Smooth muscle cell (in vitro differentiated cells): ENCODE measurements around the gene APBA2. TPM values are rescaled to one million over a fixed set of nuclear protein-coding genes. Genes with fewer than 3 reads are reported as not detected.

Experiments used
- DNase-seq: peaks from one replicate; lab custom pipeline; 2025; ENCODE audit not compliant: unreplicated experiment; lab: John Stamatoyannopoulos, UW
- H2AFZ ChIP-seq: fragments of 200-600 bp; sonication (generic); 2 replicates; pipeline ENCODE4 v1.6.0; 2016; ENCODE audit warnings: antibody characterized with exemption, low read depth, mild to moderate bottlenecking
- H3F3A ChIP-seq: fragments of 200-600 bp; sonication (generic); 2 replicates; pipeline ENCODE4 v1.6.0; 2017; ENCODE audit warnings: antibody characterized with exemption, low read depth
- H3K27ac ChIP-seq: fragments of 200-600 bp; sonication (generic); 2 replicates; pipeline ENCODE4 v1.5.1; 2016; ENCODE audit warnings: low read depth, mild to moderate bottlenecking
- H3K27me3 ChIP-seq: fragments of 200-600 bp; sonication (generic); 2 replicates; pipeline ENCODE4 v1.6.1; 2016; ENCODE audit warnings: low read depth, mild to moderate bottlenecking
- H3K36me3 ChIP-seq: fragments of 200-600 bp; sonication (generic); 2 replicates; pipeline ENCODE4 v1.5.1; 2016; ENCODE audit warnings: low read depth
- H3K4me1 ChIP-seq: fragments of 200-600 bp; sonication (generic); 2 replicates; pipeline ENCODE4 v1.5.1; 2016; ENCODE audit warnings: low read depth
- H3K4me2 ChIP-seq: fragments of 200-600 bp; sonication (generic); 2 replicates; pipeline ENCODE4 v1.6.0; 2016; ENCODE audit warnings: mild to moderate bottlenecking
- H3K4me3 ChIP-seq: fragments of 200-600 bp; sonication (generic); 2 replicates; pipeline ENCODE4 v1.5.1; 2016; ENCODE audit warnings: mild to moderate bottlenecking
- H3K79me2 ChIP-seq: fragments of 200-600 bp; sonication (generic); 2 replicates; pipeline ENCODE4 v1.6.0; 2016; ENCODE audit warnings: low read depth, mild to moderate bottlenecking
- H3K9ac ChIP-seq: fragments of 200-600 bp; sonication (generic); 2 replicates; pipeline ENCODE4 v1.6.0; 2016; ENCODE audit warnings: low read depth
- H3K9me3 ChIP-seq: fragments of 200-600 bp; sonication (generic); replicated peaks from 2 replicates; pipeline ENCODE4 v1.5.1; 2016; ENCODE audit warnings: low read depth
- H4K20me1 ChIP-seq: fragments of 200-600 bp; sonication (generic); 2 replicates; pipeline ENCODE4 v1.6.0; 2016; ENCODE audit warnings: low read depth
- CTCF ChIP-seq: fragments of 200-600 bp; sonication (generic); IDR thresholded peaks from 2 replicates; pipeline ENCODE4 v1.5.1; 2017; ENCODE audit warnings: borderline replicate concordance, mild to moderate bottlenecking, antibody characterized with exemption; ENCODE audit not compliant: insufficient read depth, poor library complexity, severe bottlenecking
- WGBS: methylation state at CpG from one replicate; pipeline ENCODE4 v1.1.7; 2016; ENCODE audit warnings: low lambda C conversion rate; 5-methylcytosine and 5-hydroxymethylcytosine counted together
- polyA plus RNA-seq: library from polyadenylated mRNA; unstranded; fragments of >200 nt; fragmentation: Nextera tagmentation; extraction: Ambion mirVana; gene quantifications from 2 replicates; pipeline ENCODE4 v1.2.1, GENCODE V29; 2016
- total RNA-seq: library from RNA; depleted of rRNA; stranded (reverse); fragments of >200 nt; gene quantifications from 2 replicates; pipeline ENCODE4 v1.2.3, GENCODE V29; 2014

APBA2 gene
- total and polyA plus RNA-seq, 2 experiments from 2014 or later = 10.2 to 14.9 TPM

GRCh38 chr15:28904003-28904402 is 18.2 kb downstream of the APBA2 start:
- no peak overlapping the region for H3K4me2 ChIP-seq
- H3K4me3 ChIP-seq = no peak overlapping the region
- no peak for TF ChIP-seq CTCF
- no peaks in the 10 kb centered on the region for H3K27me3 ChIP-seq
- H3K9ac ChIP-seq = no peak overlapping the region
- H3K9me3 ChIP-seq = no peaks in the 10 kb centered on the region
- H3K4me1 ChIP-seq = no peaks in the 10 kb centered on the region
- no peak overlapping the region for H3K27ac ChIP-seq
- H3F3A ChIP-seq = no peaks in the 10 kb centered on the region
- WGBS = 88% methylated on average over 9 of the region's 9 CpGs
- H3K36me3 ChIP-seq = no peaks in the 10 kb centered on the region
- no peak for DNase-seq
- no peaks in the 10 kb centered on the region for H3K79me2 ChIP-seq
- no peak overlapping the region for H2AFZ ChIP-seq
- H4K20me1 ChIP-seq = no peaks in the 10 kb centered on the region

GRCh38 chr15:28904541-28905315 is 19.0 kb downstream of the APBA2 start:
- Histone ChIP-seq H3K27me3 (no peaks in the 10 kb centered on the region), H4K20me1 (no peaks in the 10 kb centered on the region), H3F3A (no peaks in the 10 kb centered on the region), H3K4me3 (no peak overlapping the region), H3K4me1 (no peaks in the 10 kb centered on the region), H3K27ac (no peak overlapping the region), H3K9ac (no peak overlapping the region), H3K36me3 (no peaks in the 10 kb centered on the region), H3K9me3 (no peaks in the 10 kb centered on the region), H3K79me2 (no peaks in the 10 kb centered on the region), H3K4me2 (no peak overlapping the region), H2AFZ (no peak overlapping the region)
- DNase-seq = no peak
- TF ChIP-seq CTCF = no peak
- WGBS = 85% methylated on average over 11 of the region's 11 CpGs

GRCh38 chr15:28907338-28907960 is 21.7 kb downstream of the APBA2 start:
- H3K4me1 ChIP-seq = peaks cover 9% of the 10 kb centered on the region
- no peak overlapping the region for H3K27ac ChIP-seq
- H3K79me2 ChIP-seq = no peaks in the 10 kb centered on the region
- no peaks in the 10 kb centered on the region for H3K36me3 ChIP-seq
- no peaks in the 10 kb centered on the region for H4K20me1 ChIP-seq
- H3K27me3 ChIP-seq = no peaks in the 10 kb centered on the region
- no peaks in the 10 kb centered on the region for H3F3A ChIP-seq
- H2AFZ ChIP-seq = no peak overlapping the region
- no peak for TF ChIP-seq CTCF
- no peak overlapping the region for H3K4me2 ChIP-seq
- no peak for DNase-seq
- WGBS = 93% methylated on average over 11 of the region's 11 CpGs
- H3K9me3 ChIP-seq = no peaks in the 10 kb centered on the region
- no peak overlapping the region for H3K4me3 ChIP-seq
- no peak overlapping the region for H3K9ac ChIP-seq
